Measurements from ENCODE around the gene GSAP. TPM values are rescaled to one million over a fixed set of nuclear protein-coding genes. Genes with fewer than 3 reads are reported as not detected.

GSAP gene
- total RNA-seq, 1 donor from 2014 or later = 9.9 TPM

DNA sequence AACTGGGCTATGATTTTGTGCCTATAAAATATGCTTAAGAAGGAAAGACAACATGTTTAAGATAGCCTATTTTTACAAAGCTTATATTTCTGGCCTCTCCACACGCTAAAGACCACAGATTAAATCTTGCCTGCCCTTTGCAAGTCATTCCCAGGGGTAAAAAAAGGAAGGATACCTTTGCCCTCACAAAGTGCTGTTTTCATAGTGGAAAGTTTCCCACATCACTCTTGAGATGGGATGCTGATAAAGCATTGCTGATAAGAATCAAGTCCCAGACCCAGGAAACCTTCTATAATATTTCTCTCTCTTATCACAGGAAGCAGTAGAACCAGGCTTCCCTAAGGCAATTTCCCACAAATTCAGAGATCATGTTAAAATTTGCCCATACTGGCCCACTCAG, 56.5 kb downstream of the GSAP start:
- no peaks in the 10 kb centered on the region for H3K36me3 Mint-ChIP-seq (ENCODE audit: insufficient read depth)
- DNase-seq (ENCODE audit: low spot score, unreplicated experiment) = no peak
- no peak overlapping the region for H3K4me3 Mint-ChIP-seq (ENCODE audit: low read depth)
- TF ChIP-seq, protein P1, sequence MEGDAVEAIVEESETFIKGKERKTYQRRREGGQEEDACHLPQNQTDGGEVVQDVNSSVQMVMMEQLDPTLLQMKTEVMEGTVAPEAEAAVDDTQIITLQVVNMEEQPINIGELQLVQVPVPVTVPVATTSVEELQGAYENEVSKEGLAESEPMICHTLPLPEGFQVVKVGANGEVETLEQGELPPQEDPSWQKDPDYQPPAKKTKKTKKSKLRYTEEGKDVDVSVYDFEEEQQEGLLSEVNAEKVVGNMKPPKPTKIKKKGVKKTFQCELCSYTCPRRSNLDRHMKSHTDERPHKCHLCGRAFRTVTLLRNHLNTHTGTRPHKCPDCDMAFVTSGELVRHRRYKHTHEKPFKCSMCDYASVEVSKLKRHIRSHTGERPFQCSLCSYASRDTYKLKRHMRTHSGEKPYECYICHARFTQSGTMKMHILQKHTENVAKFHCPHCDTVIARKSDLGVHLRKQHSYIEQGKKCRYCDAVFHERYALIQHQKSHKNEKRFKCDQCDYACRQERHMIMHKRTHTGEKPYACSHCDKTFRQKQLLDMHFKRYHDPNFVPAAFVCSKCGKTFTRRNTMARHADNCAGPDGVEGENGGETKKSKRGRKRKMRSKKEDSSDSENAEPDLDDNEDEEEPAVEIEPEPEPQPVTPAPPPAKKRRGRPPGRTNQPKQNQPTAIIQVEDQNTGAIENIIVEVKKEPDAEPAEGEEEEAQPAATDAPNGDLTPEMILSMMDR (IDR thresholded peaks at IDR 0.05; ENCODE audit: unreplicated experiment) = no peak
- H3K27me3 Mint-ChIP-seq = no peaks in the 10 kb centered on the region
- H3K27ac Mint-ChIP-seq = no peak overlapping the region
- no peaks in the 10 kb centered on the region for H3K9me3 Mint-ChIP-seq (ENCODE audit: low read depth)
- H3K4me1 Mint-ChIP-seq (ENCODE audit: low read depth) = peaks cover 14% of the 10 kb centered on the region

DNA sequence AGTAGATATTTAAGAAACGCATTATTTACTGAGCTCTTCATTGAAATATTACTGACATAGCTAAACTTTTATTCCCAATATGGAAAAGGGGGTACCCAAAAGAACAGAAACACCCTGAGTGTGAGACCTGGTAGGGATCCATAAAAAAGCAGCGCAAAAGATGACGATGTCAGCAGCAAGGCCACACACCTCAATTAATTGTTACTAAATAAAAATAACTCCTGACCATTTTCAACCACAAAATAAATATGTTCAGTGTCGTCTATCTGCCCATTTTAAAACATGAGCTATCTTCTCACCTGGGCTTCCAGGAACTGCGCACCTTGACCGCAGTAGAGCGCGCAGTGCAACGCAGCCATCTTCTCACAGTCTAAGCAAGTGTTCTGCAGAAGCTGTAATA, 61.2 kb downstream of the GSAP start:
- TF ChIP-seq, protein P1 (IDR thresholded peaks at IDR 0.05; ENCODE audit: unreplicated experiment) = no peak
- no peaks in the 10 kb centered on the region for H3K27me3 Mint-ChIP-seq
- no peak for DNase-seq (ENCODE audit: low spot score, unreplicated experiment)
- no peaks in the 10 kb centered on the region for H3K9me3 Mint-ChIP-seq (ENCODE audit: low read depth)
- peaks cover 5% of the 10 kb centered on the region for H3K4me1 Mint-ChIP-seq (ENCODE audit: low read depth)
- no peak overlapping the region for H3K4me3 Mint-ChIP-seq (ENCODE audit: low read depth)
- no peaks in the 10 kb centered on the region for H3K36me3 Mint-ChIP-seq (ENCODE audit: insufficient read depth)
- no peak overlapping the region for H3K27ac Mint-ChIP-seq

DNA sequence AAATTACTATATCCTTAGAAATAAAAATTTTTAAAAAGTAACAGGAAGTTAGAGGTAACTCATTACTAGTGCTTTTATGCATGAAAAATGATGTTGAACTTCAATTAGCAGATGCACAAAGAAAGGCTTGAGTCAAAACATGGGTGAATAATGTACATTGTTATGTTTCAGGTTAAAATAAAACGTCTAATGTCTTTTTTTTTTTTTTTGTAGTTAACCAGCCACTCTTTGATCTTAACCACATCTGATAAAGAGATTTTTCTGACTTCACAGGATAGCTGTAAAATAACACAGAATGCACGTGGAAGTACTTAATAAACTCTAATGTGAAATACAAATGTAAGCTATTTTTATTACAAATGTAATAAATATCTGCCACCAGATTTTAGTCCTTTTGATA, 61.7 kb downstream of the GSAP start:
- no peak overlapping the region for H3K27ac Mint-ChIP-seq

DNA sequence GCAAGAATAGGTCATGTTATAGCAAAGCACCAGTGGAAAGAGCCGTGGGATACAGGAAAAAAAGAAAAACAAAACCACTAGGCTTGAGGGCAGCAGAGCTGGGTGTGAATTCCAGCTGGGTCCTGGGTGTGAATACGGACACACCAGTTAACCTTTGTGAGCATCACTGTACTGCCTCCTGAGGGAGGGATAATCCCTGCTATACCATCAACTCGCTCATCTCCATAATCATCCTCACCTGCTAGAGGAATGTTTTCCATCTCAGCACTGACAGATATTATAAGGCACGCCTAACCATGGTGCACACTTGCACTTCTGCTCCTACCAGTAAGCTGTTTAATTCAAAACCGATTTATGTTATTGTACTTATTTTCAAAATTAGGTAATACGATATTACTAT, 62.2 kb downstream of the GSAP start:
- H3K9me3 Mint-ChIP-seq (ENCODE audit: low read depth) = no peaks in the 10 kb centered on the region
- H3K27ac Mint-ChIP-seq = no peak overlapping the region
- H3K4me3 Mint-ChIP-seq (ENCODE audit: low read depth) = no peak overlapping the region
- H3K27me3 Mint-ChIP-seq = no peaks in the 10 kb centered on the region
- TF ChIP-seq, protein P1 (IDR thresholded peaks at IDR 0.05; ENCODE audit: unreplicated experiment) = no peak
- H3K4me1 Mint-ChIP-seq (ENCODE audit: low read depth) = no peaks in the 10 kb centered on the region
- no peak for DNase-seq (ENCODE audit: low spot score, unreplicated experiment)
- H3K36me3 Mint-ChIP-seq (ENCODE audit: insufficient read depth) = no peaks in the 10 kb centered on the region

More for the DNA sequence above, 61.7 kb downstream of the GSAP start:
- Mint-ChIP-seq H3K4me1 (ENCODE audit: low read depth) (peaks cover under 1% of the 10 kb centered on the region), H3K27me3 (no peaks in the 10 kb centered on the region), H3K36me3 (ENCODE audit: insufficient read depth) (no peaks in the 10 kb centered on the region), H3K9me3 (ENCODE audit: low read depth) (no peaks in the 10 kb centered on the region), H3K4me3 (ENCODE audit: low read depth) (no peak overlapping the region)
- TF ChIP-seq, protein P1 (IDR thresholded peaks at IDR 0.05; ENCODE audit: unreplicated experiment) = no peak
- no peak for DNase-seq (ENCODE audit: low spot score, unreplicated experiment)

DNA sequence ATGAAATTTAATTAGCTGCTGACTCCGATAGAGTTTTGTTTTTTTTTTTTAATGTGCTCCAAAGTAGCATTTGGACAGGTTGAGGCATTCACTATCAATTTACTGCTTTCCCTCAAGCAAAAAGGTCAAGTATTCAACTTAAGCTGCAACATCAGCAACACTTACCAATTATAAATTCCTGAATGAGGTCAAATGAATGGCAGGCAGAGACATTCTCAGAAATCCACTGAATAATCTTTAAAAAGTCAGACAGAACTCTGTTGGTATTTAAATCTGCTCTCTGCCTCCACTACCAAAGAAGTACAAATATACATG, 62.8 kb downstream of the GSAP start:
- TF ChIP-seq, protein P1 (IDR thresholded peaks at IDR 0.05; ENCODE audit: unreplicated experiment) = no peak
- H3K27ac Mint-ChIP-seq = no peak overlapping the region
- no peaks in the 10 kb centered on the region for H3K27me3 Mint-ChIP-seq
- no peaks in the 10 kb centered on the region for H3K9me3 Mint-ChIP-seq (ENCODE audit: low read depth)
- no peak overlapping the region for H3K4me3 Mint-ChIP-seq (ENCODE audit: low read depth)
- no peaks in the 10 kb centered on the region for H3K4me1 Mint-ChIP-seq (ENCODE audit: low read depth)
- no peak for DNase-seq (ENCODE audit: low spot score, unreplicated experiment)
- H3K36me3 Mint-ChIP-seq (ENCODE audit: insufficient read depth) = no peaks in the 10 kb centered on the region

All from progenitor cell of endocrine pancreas (in vitro differentiated cells).